HL-60 (cell line): ENCODE data around the gene HMGA1.

ENCODE experiments used
- POLR2AphosphoS5 ChIP-seq: IDR thresholded peaks from 2 replicates; pipeline ENCODE4 v1.6.1; 2012; ENCODE audit warnings: low read depth
- SPI1 ChIP-seq: IDR thresholded peaks from 2 replicates; pipeline ENCODE4 v1.6.1; 2012; ENCODE audit warnings: low read depth, mild to moderate bottlenecking, borderline replicate concordance
- TF ChIP-seq, protein P1 (sequence below): IDR thresholded peaks from one replicate; pipeline ENCODE4 v1.5.1; 2011; ENCODE audit warnings: low read length, control low read depth, inconsistent platforms; ENCODE audit not compliant: insufficient read depth

DNA sequence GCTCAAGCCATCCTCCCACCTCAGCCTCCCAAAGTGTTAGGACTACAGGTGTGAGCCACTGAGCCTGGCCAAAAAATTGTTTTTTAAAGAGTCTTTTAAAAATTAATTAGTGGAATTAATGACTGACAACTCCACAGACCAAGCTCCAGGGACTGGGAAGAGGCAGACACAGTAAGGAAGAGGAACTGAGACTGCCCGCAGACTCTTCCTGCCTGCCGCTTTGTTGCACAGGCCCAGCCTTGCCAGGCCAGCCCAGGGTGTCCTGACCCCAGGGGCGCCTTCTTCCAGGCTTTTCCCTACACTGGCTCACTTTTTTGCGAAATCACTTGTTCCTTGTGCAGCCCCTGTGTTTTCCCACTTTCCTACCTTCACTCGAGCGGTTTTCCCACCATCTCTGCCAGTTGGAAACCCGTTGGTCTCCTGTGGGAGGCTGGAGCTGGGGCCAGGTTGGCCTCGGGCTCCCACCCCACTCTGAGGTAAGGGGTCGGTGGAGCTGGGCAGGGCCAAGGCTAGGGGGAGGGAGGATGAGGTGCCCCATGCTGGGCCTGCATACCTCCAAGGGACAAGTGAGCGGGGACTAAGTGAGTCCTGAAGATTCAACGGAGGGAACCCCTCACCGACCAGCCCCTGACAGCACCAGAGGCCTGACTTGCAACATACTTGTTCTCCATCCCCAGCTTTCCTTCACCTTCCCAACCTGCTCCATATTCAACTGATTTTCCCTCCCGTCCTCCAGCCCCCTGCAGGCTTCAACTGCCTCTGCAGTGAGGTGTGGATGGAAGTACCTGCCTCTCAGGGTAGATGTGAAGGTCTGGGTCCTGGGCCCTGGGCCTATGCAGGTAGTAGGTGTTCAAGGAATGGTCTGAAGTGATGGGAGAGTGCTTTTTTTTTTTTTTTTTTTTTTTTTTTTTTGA lies 35.6 kb downstream of the HMGA1 start:
- TF ChIP-seq POLR2AphosphoS5 (no peak), SPI1 (peak; percentile 76)
- TF ChIP-seq, protein P1, sequence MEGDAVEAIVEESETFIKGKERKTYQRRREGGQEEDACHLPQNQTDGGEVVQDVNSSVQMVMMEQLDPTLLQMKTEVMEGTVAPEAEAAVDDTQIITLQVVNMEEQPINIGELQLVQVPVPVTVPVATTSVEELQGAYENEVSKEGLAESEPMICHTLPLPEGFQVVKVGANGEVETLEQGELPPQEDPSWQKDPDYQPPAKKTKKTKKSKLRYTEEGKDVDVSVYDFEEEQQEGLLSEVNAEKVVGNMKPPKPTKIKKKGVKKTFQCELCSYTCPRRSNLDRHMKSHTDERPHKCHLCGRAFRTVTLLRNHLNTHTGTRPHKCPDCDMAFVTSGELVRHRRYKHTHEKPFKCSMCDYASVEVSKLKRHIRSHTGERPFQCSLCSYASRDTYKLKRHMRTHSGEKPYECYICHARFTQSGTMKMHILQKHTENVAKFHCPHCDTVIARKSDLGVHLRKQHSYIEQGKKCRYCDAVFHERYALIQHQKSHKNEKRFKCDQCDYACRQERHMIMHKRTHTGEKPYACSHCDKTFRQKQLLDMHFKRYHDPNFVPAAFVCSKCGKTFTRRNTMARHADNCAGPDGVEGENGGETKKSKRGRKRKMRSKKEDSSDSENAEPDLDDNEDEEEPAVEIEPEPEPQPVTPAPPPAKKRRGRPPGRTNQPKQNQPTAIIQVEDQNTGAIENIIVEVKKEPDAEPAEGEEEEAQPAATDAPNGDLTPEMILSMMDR, result no peak
